Retina (tissue), 1 donor: Measurements from ENCODE around the gene SORCS3.
A peak's percentile ranks its signal among the peaks of the same experiment; 100 is the strongest.

Experiments used
- DNase-seq: peaks from one replicate; pipeline ENCODE4 v3.0.0-alpha.2; 2016

The SORCS3 gene

GRCh38 chr10:104648421-104648820, 7.3 kb downstream of the SORCS3 start:
- no peak for DNase-seq

DNA sequence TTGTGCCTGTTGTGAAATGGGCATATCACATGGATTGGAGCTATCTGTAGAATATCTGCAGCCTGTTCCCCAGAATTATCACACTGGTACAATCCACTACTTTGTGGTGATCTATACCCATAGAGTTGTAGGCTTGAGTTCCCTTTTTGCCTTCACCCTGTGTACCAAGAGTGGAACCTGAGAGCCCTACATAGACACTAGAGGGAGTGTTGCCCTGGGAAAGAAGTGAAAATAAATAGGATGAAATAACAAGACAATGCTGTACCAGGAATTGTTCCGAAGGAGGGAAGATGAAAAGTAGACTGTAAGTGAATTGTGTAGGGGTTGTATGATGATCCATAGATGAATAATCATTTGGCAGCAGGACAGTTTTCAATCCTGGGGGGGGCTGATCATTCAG, 9.0 kb downstream of the SORCS3 start:
- DNase-seq: no peak

GRCh38 chr10:104650635-104651331, 9.7 kb downstream of the SORCS3 start:
- DNase-seq: no peak

- no peak for DNase-seq
Measured at GRCh38 chr10:104657036-104657435, 15.9 kb downstream of the SORCS3 start.

DNA sequence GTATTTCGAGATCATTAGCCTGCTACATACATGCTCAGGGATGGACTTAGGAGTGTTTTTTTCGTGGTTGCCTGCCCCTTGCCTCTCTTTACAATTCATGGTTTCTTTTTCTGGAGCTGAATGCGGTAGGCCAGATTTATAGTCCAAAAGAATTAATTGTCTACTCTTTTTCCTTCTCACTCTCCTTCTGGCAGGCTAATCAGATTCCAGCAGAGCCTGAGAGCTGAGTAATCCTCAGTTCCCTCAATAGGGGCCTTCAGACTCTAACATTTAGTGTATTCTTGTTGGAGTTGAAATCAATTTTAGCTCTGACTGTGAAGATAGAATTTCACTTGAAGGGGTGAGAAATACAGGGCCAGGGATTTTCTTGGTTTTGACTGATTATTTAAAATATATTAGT, 16.4 kb downstream of the SORCS3 start:
- DNase-seq: no peak

DNA sequence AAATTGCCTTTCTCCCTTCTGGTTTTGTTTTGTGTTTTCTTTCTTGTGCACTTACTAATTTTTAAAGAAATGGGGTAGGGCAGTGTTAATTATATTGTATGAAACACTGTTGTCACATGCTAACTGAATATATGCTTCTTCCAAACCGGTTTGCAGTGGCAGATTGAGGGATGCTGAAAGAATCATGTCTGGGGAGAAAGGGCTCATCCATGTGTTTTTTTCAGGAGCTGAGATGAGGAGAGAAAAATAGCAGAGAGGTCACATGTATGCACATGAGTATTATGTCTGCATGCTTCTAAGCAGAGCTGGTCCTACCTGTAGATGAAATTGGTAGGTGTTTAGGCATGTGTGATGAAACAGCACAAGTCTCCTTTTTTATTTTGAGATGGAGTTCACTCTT, 17.0 kb downstream of the SORCS3 start:
- no peak for DNase-seq

- no peak for DNase-seq
Measured at GRCh38 chr10:104659809-104660208, 18.7 kb downstream of the SORCS3 start.

DNA sequence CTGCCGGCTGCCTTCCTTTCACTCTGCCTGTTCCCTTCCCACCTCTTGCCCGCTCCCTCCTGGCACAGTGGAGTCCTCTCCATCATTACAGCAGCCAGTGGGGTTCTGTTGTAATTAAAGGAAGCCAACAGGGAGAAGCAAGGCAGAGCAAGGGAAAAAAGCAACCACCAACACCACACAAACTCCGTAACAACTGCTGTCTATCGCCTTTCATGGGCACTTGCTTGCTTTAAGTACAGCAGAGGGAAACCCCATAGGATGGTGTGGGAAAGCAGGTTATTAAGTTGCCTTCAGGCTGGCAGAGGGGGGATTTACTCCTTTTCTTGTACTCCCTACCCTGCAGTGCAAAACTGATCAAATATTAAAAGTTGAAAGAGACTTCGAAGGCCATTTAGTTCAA, 22.0 kb downstream of the SORCS3 start:
- peak; percentile 36 for DNase-seq

- DNase-seq: no peak
Measured at GRCh38 chr10:104663563-104663962, 22.5 kb downstream of the SORCS3 start.

- DNase-seq: no peak
Measured at GRCh38 chr10:104664205-104664604, 23.1 kb downstream of the SORCS3 start.

DNA sequence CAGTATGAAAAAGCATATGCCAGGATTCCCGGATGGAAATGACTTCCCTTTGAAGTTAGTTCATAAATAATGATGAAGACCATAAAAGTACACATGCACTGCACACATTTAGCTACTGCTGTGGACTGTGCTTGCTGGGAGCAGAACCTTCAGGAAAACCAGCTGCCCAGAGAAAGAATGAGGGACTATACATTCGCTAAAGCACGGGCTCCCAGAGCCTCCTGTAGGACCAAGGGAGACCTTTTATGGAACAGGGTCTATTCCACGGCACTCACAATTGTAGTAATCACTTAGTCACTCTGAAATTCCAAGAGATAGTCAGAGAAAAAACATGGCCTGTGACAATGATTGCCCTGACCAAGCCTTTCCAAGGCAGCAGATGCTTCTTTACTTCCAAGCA, 24.1 kb downstream of the SORCS3 start:
- DNase-seq: no peak

DNA sequence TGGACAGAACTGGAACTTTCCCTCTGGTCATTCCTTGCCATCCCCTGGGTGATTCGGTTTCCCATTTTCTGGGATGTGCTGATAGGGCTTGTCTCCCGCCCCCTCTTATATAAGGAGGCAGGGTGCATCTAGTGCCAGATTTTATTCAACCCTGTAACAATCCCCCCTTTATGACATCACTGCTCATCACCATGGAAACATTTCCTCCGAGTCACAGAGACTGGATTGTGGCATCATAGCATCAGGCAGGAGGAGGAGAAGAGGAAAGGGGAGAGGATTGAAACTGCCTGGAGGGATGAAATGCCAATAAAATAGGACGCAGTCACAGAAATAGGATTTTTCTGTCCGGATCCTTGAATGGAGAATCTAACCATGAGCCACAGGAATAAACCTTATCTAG, 25.0 kb downstream of the SORCS3 start:
- no peak for DNase-seq

DNA sequence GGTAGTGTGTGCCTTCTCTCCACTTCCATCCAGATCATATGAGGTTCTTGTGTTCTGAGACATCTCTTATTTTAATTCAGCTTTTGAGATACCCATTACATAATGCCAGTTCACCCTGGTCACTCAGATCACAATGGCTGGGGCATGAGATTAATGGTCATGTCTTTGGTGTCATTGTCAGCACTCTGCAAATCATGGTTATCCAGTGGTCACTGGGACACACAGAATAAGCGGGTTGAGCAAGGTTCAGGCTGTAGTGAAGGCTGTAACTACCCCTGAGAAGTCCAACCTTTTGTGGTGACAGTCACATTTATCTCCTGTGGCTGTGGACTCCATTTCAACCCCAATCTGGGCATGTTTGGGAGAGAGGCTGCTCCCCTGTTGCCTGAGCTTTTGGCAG, 35.8 kb downstream of the SORCS3 start:
- DNase-seq: no peak

GRCh38 chr10:104678658-104679057, 37.6 kb downstream of the SORCS3 start:
- DNase-seq: no peak

- peak; percentile 86 for DNase-seq
Measured at GRCh38 chr10:104680467-104681401, 39.6 kb downstream of the SORCS3 start.

GRCh38 chr10:104681485-104681884, 40.4 kb downstream of the SORCS3 start:
- DNase-seq: no peak

DNA sequence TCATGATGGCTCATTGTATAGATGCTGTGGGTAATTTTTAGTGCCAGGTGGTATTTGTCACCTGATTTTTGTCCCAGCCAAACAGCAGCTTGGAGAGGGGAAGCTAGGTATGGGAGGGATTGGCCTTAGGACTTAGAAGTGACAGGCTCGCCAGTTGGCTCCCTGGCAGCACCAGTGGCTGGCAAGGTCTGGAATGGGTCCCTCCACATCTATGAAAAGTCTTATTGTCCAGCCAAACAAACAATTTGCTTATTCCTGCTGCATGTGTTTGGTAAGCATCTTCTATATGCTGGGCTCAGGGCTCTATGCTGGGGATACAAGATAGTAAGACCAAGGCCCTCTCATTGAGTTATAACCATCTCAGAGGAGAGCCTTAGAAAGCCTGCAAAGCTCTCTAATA, 42.5 kb downstream of the SORCS3 start:
- no peak for DNase-seq

DNA sequence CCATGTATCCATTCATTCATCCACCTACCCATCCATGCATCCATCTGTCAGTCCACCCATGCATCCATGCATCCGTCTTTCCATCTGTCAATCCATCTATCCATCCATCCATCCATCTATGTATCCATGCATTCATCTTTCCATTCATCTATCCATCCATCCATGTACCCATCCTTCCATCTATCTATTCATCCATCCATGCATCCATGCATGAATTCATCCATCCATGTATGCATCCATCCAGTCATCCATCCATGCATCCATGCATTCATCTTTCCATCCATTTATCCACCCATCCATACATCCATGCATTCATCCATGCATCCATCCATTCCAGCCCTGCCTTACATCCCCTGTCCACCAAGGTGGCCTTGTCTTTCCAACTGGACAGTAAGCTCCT, 45.7 kb downstream of the SORCS3 start:
- no peak for DNase-seq

DNA sequence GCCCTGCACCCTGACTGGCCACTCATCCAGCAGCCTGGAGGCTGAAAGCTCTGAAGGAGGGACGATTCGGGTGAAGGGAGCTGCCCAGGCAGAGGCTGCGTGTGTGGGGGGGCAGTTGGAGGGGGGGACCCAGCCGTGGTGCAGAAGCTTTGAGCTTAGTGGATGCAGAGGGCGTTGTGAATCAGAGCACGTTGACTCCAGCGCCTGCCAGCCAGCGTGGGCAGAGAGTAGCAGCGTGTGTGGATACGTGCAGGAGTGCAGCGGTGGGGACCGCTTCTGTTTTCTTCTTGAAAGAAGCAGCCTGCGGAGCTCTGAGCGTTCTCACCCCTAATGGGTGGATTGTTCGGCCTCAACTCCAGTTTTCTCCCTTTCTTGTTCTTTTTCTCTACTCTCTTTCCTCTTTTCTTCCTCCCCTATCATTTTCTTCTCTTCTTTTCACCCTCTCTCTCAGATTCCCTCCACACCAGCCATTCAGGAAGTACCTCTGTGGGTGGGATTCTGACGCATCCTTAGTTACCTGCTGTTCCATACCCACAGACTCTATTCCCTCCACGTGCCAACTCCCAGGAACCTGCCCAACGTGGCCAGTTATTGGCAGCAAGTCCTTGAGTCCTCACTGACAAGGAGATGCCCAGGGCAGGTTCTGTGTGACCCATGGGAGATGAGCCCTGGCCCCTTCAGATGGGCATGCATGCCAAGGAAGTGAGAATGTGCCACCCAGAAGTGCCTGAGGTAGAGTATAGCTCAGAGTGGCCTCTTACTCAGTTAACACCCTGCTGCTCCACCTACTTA, 47.4 kb downstream of the SORCS3 start:
- peak; percentile 38 for DNase-seq

- DNase-seq: no peak
Measured at GRCh38 chr10:104689105-104689504, 48.0 kb downstream of the SORCS3 start.

- no peak for DNase-seq
Measured at GRCh38 chr10:104689547-104689946, 48.5 kb downstream of the SORCS3 start.

- DNase-seq: no peak
Measured at GRCh38 chr10:104690101-104690500, 49.0 kb downstream of the SORCS3 start.

GRCh38 chr10:104690959-104691358, 49.9 kb downstream of the SORCS3 start:
- no peak for DNase-seq
